Brain pericyte (primary cell): ENCODE data around the gene DR1.
"Not testable (repeated sequence)": the region's sequence is repeated elsewhere in the genome, so short reads cannot be mapped to it uniquely, and the experiment has no call there.

ENCODE experiments used
- DNase-seq: peaks from one replicate; pipeline ENCODE4 v3.0.0-alpha.2; 2012; ENCODE audit warnings: low read depth, low spot score

The DR1 gene

DNA sequence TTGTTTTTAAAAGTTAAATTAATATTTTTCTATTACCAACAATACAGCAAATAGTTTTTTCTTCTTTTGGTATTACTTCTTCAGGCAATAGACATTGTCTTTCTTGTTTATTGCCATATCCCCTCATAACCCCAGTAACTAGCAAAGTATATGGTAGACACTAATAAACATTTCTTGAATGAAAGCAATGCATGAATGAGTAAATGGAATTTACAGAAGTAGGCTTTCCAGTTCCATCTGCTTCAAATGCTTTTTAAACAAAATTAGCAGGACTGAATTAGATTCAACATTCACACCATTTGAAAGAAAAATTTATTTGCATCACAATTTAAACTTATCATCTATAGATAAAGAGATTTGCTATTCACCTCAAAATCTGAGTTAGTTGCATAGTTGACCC, 5.6 kb upstream of the DR1 start:
- DNase-seq, result no peak

DNA sequence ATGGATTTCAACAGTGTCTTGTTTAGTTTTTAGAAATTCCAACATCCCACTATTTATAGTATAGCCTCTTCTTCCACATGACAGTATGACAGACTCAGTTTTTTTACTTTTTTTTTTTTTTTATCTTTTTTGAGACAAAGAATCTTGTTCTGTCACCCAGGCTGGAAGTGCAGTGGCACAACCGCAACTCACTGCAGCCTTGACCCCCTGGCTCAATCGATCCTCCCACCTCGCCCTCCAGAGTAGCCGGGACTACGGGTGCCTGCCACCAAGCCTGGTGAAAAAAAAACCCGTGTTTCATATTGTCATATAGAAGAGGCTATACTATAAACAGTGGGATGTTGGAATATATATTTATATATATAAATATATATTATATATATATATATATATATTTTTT, 1.2 kb upstream of the DR1 start:
- DNase-seq, result no peak

DNA sequence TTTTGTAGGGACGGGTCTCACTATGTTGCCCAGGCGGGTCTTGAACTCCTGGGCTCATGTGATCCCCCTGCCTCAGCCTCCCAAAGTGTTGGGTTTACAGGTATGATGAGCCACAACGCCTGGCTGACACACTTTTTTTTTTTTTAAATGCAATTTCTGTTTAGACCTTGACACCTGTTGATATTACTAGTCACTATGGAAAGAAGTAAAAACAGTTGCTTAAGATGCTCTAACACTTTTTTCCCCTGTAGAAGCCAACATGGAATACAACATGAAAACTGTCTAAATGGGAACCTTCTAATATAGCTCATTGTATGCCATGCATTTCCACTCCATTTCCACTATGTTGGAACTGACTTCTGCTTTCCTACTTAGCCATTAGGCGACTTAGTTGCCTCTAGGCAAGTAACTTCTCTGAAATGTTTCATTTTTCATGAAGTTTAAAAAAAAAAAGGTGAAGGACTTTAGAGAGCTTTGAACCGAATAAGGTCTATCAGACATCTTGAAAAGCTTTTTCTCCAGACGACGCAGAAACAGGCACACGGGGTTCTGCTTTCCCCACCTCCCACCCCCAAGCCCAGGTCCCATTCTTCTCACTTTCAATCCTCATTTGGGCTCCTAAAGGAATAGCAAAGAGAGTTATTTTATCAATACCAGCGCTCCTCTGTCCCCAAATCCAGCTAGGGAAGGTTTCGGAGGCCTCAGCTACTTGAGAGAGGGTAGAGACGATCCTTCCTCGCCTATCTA, 648 bp upstream of the DR1 start:
- DNase-seq, result no peak

DNA sequence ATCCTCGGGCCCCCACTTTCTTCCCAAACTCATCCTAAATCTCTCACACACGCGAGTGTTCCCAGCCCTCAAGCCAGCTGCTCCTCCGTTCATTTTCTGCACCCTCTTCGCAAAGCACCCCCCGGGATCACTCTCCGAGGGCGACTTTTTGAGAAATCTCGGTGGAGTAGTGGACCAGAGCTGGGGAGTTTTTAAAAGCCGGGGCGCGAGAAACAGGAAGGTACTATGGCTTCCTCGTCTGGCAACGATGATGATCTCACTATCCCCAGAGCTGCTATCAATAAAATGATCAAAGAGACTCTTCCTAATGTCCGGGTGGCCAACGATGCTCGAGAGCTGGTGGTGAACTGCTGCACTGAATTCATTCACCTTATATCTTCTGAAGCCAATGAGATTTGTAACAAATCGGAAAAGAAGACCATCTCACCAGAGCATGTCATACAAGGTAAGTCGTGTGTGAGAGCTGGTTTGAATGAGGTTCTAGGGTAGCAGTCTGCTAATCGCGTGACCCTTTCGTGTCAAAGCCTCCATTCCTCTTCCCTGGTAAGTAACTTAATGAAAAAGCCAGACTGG, 800 bp downstream of the DR1 start:
- DNase-seq, result no peak

DNA sequence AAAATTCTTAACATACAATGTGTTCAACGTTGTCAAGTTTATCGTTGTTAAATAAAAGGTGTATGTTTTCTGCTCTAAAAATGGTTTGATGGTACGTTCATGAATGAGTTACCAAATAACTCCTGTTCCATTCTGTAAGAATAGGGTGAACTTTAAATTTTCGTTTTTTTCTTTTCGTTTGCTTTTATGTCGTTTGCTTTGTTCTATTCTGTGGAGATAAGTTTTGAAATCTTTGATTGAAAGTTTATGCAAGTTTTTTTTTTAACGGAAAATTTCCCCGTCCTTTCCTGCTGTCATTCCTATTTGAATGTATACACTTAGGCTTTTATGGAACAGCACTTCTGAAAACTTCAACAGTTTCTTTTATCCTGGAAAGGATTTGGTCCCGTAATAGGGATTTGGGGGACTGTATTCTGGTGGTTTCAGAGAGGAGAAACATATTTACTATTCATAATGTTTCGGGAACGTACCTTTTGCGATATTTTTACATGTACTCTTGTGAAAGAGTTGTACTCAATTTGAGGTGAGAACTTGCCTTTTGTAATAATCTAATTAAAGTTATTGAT, 1.7 kb downstream of the DR1 start:
- no peak for DNase-seq

DNA sequence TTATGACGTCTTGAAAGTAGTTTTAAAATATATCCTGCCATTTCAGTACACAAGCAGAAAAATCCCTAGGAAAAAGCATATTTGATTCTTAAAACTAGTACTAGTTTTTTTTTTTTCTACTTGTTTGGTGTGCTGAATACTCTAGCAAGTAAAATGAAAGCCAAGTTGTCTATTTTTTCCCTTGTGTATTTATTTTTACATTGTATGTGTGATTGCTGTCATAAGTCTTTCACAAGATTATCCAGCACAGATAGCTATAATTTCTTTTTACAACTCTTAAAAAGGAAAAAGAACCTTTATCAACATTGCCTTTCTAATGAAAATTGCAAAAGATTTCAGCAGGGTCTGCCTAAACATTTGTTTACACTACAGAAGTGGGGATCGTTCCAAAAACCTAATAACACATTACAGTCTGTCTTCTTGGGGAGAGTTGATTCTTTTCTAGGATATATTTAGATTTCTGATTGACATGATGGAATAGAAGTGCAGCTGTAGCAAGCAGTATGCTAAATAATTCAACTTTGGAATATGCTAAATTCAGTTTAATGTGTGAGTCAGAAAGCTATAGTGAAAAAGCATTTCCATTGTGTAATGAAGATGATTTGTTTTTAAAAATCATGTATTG, 2.5 kb downstream of the DR1 start:
- DNase-seq, result no peak

DNA sequence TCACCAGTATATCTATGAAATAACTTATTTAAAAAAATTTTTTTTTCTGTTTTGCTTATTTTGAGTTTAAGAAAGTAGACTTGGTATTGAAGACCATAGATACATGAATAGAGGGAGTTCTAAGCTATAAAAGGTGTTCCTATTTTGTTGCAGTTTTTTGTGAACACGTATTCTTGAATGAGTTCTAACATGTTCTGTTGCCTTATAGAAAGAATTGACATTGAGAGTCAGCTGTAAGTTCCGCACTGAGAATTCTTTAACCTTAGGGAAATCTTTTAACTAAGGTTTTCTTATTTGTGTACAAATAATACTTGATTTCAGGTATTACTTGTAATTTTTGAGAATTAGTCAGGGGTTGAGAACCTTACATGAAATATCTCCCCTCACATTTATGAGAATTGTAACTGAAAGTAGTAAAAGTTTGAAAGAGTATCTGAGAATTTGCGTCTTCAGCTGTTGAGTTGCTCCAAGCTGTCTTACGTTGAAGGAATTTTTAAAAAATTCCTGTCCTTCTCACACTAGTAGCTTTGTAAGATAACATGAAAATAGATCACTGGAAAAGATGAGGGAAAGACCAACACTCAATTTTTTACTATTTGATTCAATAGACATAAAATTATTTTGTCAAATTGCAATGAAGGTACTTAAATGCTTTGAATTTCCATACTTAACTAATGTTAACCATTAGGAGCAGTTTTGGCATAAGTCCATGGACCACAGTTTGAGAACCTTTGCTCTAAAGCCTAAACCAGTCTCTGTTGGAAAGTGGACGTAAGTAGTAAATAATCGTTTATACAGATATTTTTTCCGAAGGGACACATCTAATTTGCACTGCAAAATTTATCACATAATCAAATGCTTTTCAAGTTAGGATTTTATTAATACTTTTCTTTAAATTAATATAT, 3.8 kb downstream of the DR1 start:
- no peak for DNase-seq

DNA sequence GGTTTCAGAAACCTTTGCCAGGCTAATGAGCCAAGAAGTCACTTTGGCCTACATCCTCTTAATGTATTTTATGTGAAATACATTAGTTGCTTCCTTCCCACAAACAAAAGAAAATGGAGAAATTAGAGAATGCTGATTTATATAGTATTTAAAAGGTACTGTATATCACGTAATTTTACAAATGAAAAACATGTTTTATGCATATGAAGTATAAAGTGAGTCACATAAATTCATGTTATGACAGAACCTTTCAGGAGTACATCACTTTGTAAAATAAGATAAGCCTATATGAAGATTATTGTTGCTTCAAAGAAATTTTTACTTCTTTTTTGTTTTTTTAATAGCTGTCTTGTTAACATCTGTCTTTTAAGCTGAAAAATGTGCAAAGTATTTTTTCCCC, 4.6 kb downstream of the DR1 start:
- no peak for DNase-seq

DNA sequence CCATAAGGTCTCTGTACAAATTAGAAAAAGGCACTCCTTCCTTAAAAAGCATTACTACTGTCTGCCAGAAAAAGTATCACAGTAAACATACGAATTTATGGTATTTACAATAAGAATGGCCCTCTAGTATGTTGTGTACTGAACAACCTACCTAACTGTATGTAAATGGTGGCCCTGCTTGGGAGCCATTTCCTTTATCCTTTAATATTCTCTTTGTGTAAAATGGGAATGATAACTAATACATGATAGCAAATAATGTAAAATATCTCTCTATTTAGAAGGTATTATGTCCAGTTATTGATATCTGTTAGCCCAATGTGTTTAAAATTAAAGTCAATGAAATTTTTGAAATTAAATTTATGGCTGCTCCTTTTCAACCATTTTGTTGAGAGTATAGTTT, 5.2 kb downstream of the DR1 start:
- no peak for DNase-seq

DNA sequence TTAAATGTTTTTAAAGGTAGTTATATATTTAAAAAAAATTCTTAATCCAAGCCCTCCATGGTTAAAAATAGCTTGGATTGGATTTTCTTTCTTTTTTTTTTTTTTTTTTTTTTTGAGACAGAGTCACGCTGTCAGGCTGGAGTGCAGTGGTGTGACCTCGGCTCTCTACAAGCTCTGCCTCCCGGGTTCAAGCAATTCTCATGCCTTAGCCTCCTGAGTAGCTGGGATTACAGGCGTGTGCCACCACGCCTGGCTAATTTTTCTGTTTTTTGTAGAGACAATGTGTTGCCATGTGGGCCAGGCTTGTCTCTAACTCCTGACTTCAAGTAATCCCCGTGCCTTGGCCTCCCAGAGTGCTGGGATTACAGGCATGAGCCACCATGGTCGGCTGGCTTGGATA, 5.6 kb downstream of the DR1 start:
- not testable (repeated sequence) for DNase-seq

DNA sequence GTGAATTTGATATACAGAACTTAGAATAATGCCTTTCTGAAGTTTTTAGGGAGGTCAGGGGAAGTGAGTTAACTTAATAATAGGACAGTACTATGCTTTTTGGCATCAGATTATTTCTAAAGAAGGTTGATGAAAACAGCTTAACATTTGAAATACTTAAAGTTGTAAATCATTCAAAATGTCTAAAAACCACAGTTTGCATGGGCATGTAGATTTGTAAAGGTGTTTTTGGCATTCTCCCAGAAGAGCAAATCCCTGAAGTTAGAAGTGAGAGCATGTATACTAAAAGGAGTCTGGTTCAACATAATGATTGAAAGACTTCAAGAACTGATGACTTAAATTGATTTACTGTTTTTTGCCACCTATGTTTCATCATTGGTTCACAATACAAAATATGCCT, 6.7 kb downstream of the DR1 start:
- no peak for DNase-seq

DNA sequence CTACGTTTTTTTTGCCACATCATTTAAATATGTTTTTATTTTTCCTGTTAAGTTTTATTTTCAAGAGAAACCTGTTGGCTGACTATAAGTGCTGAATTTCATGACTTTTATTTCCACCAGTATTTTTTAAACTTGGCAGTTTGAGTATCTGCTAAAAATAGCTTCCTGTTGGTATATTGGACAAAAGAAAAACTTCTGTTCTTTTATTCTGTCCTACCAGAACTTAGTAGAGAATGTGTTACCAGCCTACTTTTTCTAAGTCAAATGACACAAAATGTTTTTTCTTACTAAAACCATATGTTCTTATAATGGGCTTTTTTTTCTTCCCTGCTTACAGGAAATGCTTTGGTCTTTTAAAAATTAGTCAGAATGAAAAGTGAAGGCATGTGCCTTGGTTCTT, 7.6 kb downstream of the DR1 start:
- DNase-seq, result no peak

DNA sequence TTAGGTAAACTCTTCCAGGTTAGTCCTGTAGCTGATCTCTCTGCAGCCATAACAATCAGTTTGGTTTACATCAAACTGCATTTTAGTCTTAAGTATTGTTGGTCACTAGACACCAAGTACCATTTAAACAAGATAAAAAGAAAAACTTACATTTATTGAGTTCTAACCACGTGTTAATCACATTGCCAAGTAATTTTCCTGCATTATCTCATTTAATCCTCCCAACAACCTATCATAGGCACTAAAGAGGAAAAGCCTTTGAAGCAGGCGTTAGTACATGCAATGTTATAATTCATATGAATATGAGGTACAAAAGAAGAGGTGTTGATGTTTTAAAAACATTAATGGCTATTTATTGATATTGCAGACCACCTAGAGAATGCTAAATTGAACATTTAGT, 9.0 kb downstream of the DR1 start:
- no peak for DNase-seq

DNA sequence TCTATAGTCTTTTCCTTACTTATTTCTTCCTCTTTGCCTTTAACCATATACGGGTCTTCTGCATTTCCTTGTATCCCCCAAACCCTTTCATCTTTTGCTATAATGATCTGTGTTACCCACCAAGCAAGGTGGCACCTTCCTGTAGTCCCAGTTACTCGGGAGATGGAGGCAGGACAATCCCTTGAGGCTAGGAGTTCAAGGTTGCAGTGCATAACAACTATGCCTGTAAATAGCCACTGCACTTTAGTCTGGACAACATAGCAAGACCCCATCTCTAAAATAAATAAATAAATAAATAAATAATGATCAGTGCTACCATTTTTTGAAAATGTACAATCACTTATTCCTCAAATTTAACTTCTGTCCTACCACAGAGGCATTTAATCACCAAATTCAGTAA, 11.5 kb downstream of the DR1 start:
- DNase-seq, result no peak

DNA sequence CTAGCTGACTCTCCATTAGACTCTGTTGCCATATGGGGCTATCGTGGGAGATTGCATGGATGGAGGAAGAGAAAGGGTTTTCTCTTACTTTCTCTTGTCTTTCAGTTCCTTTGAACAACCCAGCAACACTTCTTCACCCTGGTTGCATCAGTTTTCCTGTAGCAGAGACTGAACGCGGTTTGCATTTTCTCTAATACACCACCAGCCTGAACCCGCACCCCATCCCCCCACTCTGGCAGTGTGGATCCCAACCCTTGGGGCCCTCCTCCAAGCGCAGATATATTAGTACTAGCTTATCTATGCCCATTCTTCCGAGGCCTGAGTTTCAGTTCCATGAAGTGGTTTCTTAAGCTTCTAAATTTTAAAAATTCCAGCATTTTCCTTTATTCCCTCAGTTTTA, 12.6 kb downstream of the DR1 start:
- no peak for DNase-seq

DNA sequence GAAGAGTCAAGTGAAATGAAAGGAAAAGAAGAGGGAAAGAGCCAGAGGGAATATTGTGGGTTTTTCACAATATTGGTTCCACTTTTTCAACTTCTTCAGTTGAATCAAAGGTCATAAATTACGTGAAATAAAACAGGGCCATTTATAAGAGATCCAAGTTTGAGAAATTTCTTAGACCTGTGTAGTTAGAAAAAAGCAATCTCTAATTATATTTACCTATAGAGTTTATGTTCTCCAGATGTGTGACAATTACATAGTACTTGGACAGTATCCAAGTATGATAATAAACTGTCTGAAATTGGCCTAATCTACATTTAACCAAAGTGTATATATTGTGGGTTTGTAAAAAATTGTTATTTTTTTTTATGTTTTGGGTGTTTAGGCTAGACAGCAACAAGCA, 14.4 kb downstream of the DR1 start:
- DNase-seq, result no peak

DNA sequence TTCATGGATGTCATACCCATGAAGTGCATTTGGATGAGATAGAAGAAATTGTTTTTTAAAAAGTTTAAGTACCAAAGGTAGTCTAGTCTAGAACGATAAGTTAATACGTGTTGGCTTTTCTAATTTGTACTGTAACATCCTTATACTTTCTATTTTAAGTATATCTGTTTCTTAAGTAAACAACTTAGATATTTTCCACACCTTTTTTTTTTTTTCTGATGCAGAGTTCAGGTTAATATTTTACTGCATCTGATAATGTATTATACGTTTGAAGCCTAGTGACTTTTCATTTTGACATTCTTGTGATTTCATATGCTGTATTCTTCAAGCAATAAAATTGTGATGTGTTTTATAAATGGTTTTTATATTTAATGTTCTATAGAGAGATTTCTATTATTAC, 16.5 kb downstream of the DR1 start:
- DNase-seq, result no peak

DNA sequence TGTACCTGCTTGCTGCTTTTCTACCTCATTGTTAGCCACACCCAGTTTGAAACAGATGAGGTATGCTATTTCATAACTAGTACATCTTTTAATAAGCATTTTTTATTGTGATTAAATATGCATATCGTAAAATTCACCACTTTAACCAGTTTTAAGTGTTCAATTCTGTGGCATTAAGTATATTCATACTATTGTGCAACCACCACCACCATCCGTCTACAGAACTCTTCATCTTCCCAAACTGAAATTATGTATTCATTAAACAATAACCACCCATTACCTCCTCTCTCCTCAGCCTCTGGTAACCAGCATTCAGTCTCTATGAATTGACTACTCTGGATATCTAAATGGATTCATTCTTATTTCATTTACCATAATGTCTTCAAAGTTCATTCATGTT, 20.1 kb downstream of the DR1 start:
- DNase-seq, result no peak

DNA sequence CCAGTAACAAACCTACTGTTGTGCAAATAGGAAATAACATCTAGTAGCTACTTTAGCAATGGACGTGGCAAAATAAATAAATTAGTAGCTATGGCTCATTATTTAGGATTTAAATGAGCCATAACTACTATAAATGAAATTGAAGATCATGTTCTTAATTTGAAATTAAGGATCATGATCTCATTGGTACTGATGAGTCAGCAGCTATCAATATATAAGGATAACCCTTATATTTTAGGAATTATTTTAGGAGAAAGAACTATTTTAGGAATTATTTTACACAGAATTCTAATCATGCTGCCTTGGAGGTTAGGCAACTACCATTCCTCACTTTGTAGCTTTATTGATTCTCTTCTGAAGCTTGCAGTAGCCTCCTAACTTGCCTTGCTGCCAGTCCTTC, 24.0 kb downstream of the DR1 start:
- no peak for DNase-seq

DNA sequence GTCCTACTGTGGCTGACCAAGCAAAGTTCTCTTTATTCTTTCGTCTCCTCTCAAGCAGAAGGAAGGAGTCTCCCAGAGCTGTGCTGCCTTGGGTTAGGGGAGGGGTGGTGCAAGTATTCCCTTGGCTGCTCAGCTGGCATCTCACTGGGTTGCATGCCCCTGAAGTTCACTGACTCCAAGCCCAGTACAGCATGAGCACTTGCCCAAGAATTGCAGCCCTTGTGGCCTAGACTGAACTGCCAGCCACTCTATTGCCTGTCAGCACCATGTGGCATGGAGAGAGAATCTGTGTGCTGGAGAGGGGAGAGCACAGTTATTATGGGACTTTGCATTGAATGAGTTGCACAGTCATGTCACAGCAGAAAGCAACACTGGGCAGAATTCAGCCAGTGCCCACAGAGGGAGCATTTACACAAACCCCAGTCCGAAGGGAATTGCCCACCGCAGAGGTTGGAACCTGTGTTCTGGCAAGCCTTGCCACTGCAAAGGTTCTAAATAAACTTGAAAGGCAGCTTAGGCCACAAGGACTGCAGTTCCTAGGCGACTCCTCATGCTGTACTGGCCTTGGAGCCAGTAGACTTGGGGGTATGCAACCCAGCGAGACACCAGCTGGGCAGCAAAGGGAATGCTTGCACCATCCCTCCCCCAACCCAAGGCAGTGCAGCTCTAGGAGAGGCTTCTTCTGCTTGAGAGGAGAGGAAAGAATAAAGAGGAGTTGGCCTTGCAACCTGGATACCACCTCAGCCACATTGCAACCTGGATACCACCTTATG, 28.8 kb downstream of the DR1 start:
- DNase-seq, result no peak

DNA sequence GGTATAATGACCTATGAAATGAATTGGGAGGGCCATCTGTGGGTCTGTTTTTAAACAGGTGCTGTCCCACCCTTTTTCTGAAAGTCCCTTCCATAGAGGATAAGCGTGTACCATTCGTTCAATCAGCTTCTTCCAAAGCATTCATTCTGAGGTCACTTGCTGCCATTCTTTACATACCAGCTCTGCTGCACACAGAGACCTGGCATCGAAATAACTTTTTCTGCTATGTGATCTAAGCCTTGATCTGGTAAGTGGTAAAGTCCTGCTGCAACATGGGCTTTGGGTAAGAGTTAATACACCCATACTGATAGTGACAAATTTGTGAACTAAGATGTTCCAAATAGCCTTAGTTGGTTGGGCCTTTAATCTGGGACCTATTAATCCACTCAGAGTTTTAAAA, 38.9 kb downstream of the DR1 start:
- no peak for DNase-seq
